Measurements from ENCODE around the gene CLCN5.

The CLCN5 gene

GRCh38 chrX:50068893-50069292, 146.5 kb downstream of the CLCN5 start:
- Mint-ChIP-seq H3K36me3 (ENCODE audit: low read depth) (peaks cover 6% of the 10 kb centered on the region), H3K4me1 (ENCODE audit: low read depth) (peaks cover 6% of the 10 kb centered on the region), H3K4me3 (no peak overlapping the region), H3K9me3 (no peaks in the 10 kb centered on the region), H3K27me3 (peaks cover 23% of the 10 kb centered on the region), H3K27ac (no peak overlapping the region)
- no peak for DNase-seq

DNA sequence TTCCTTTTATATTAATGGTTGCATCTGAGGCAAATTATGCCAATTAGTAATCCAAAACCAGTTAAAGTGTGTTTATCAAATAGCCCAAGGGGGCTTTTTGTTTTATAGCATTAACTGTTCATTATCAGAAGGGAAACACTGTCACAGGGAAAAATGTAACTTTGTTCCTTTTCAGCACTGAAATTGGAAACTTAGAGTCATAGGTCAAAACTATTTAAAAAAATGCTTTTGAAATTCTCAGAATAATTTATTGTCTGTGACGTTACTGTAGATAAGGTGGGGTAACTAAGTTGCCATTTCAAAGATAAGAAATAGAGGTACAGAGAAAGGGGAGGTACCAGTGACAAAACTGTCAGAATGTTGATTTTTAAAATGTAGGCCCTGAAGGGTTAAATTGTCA, 149.1 kb downstream of the CLCN5 start:
- H3K27me3 Mint-ChIP-seq = peaks cover 29% of the 10 kb centered on the region
- H3K36me3 Mint-ChIP-seq (ENCODE audit: low read depth) = peaks cover 6% of the 10 kb centered on the region
- peaks cover 6% of the 10 kb centered on the region for H3K4me1 Mint-ChIP-seq (ENCODE audit: low read depth)
- no peak overlapping the region for H3K27ac Mint-ChIP-seq
- no peaks in the 10 kb centered on the region for H3K9me3 Mint-ChIP-seq
- H3K4me3 Mint-ChIP-seq = no peak overlapping the region
- no peak for DNase-seq

DNA sequence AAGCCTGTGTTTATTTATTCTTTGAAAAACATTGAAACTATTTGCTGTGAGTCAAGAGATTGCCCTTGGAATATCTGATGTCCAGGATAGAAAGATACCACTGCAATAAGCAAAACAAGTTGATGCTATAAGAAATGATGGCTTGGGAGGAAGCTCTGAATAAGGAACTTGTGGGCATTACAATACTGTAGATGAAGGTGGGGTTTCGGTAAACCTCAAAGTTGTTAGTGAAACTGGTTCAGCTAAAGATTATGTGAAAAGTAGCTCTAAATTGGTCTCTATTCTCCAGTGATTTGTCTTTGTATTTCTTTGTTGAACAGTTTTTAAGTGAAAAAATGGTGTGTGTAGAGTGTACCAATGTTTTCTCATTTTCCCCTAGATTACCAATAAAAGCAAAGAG, 149.7 kb downstream of the CLCN5 start:
- H3K4me1 Mint-ChIP-seq (ENCODE audit: low read depth) = peaks cover 6% of the 10 kb centered on the region
- peaks cover 8% of the 10 kb centered on the region for H3K36me3 Mint-ChIP-seq (ENCODE audit: low read depth)
- no peak overlapping the region for H3K4me3 Mint-ChIP-seq
- H3K27ac Mint-ChIP-seq = no peak overlapping the region
- H3K27me3 Mint-ChIP-seq = peaks cover 32% of the 10 kb centered on the region
- H3K9me3 Mint-ChIP-seq = no peaks in the 10 kb centered on the region
- DNase-seq = no peak

DNA sequence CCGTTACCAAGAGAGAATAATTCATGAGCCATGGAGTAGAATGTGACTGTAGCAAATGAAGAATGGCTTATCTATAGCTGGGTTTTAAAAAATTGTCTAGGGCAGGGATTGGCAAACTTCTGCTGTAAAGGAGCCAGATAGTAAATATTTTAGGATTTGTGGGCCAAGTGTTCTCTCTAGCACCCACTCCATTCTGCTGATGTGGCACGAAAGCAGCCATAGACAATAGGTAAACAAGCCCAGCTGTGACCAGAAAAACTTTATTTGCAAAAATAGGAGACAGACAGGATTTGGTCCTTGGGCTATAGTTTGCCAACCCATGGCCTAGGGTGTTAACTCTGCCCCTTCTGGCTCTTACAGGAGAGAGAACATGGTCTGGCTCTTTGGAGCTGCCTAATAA, 151.2 kb downstream of the CLCN5 start:
- Mint-ChIP-seq H3K9me3 (no peaks in the 10 kb centered on the region), H3K4me3 (no peak overlapping the region), H3K36me3 (ENCODE audit: low read depth) (peaks cover 8% of the 10 kb centered on the region), H3K27me3 (peaks cover 32% of the 10 kb centered on the region), H3K4me1 (ENCODE audit: low read depth) (no peaks in the 10 kb centered on the region), H3K27ac (no peak overlapping the region)
- no peak for DNase-seq

DNA sequence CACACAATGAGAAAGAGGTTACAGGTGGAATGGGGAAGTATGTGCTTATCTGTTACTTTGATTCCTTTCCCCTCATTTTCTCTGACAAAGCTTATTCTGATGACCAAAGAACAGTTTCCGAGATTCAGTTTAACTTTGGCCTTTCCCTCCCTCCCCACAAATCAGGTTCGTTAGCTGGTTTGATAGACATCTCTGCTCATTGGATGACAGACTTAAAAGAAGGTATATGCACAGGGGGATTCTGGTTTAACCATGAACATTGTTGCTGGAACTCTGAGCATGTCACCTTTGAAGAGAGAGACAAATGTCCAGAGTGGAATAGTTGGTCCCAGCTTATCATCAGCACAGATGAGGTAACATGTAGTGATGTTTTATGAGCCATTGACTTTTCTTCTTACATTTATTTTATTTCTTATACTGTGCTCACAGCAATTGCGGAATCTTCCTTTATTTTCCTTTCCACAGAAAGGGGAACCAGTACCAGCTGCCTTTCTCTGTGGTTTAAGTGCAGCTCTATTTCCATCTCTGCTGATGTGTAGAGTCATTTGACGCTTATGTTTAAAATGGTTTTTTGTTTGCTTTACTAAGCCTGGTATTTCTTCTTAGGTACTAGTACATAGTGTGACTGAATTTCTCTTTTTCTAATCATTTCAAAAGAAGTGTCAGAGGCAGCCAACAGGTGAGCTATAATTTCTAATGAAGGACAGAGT, 153.4 kb downstream of the CLCN5 start:
- Mint-ChIP-seq H3K9me3 (no peaks in the 10 kb centered on the region), H3K4me3 (no peak overlapping the region), H3K27ac (no peak overlapping the region), H3K27me3 (peaks cover 20% of the 10 kb centered on the region), H3K36me3 (ENCODE audit: low read depth) (peaks cover 5% of the 10 kb centered on the region), H3K4me1 (ENCODE audit: low read depth) (no peaks in the 10 kb centered on the region)
- DNase-seq = no peak

- no peaks in the 10 kb centered on the region for H3K9me3 Mint-ChIP-seq
- peaks cover 5% of the 10 kb centered on the region for H3K36me3 Mint-ChIP-seq (ENCODE audit: low read depth)
- peaks cover 22% of the 10 kb centered on the region for H3K27me3 Mint-ChIP-seq
- H3K4me3 Mint-ChIP-seq = no peak overlapping the region
- H3K4me1 Mint-ChIP-seq (ENCODE audit: low read depth) = no peaks in the 10 kb centered on the region
- no peak for DNase-seq
- no peak overlapping the region for H3K27ac Mint-ChIP-seq
These were observed 159.0 kb downstream of the CLCN5 start for GRCh38 chrX:50081282-50081889.

DNA sequence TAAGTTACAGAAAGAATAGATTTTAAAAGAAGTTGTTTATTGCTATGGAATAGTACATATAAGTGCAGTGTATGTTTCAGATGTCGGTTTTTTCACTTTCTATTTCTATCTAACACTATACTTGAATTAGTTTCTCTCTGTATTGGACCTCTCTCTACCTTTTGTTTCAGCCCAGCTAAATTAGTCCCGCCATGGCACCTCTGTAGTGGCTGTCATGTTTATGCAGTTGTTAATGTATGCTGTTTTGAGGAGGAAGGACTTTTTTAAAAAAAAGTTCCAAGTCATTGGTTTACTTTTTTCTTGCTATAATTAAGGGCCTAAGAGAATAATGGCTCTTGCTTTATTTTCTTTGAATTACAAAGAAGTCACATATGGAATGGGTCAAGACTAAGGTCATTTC, 160.3 kb downstream of the CLCN5 start:
- Mint-ChIP-seq H3K9me3 (no peaks in the 10 kb centered on the region), H3K36me3 (ENCODE audit: low read depth) (peaks cover 6% of the 10 kb centered on the region), H3K4me3 (no peak overlapping the region), H3K27me3 (peaks cover 20% of the 10 kb centered on the region), H3K27ac (no peak overlapping the region), H3K4me1 (ENCODE audit: low read depth) (no peaks in the 10 kb centered on the region)
- DNase-seq = no peak

- H3K9me3 Mint-ChIP-seq = no peaks in the 10 kb centered on the region
- H3K27ac Mint-ChIP-seq = no peak overlapping the region
These were observed 166.2 kb downstream of the CLCN5 start for GRCh38 chrX:50088645-50089044.

DNA sequence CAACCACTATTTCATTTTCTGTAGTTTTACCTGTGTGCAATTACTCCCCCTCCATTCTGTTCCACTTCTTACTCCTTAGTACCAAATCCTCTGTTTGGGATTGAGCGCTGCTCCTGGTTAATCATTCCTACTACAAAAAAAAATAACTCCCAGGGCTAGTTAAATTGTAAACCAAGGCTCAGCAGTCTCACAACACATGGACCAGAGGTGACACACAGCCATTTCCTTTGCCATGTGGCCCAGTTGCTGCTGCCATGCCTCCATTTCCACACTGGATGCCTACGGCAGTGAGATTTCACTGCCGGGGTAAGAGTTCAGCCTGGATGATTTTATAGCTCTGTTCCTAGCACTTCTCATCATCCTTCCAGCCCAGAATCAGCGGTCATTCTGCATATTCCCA, 171.2 kb downstream of the CLCN5 start:
- Mint-ChIP-seq H3K4me3 (no peak overlapping the region), H3K27me3 (peaks cover 24% of the 10 kb centered on the region), H3K27ac (no peak overlapping the region), H3K9me3 (no peaks in the 10 kb centered on the region), H3K4me1 (ENCODE audit: low read depth) (no peaks in the 10 kb centered on the region), H3K36me3 (ENCODE audit: low read depth) (no peaks in the 10 kb centered on the region)
- DNase-seq = no peak

More at GRCh38 chrX:50088645-50089044, 166.2 kb downstream of the CLCN5 start:
- Mint-ChIP-seq H3K36me3 (ENCODE audit: low read depth) (peaks cover 6% of the 10 kb centered on the region), H3K4me1 (ENCODE audit: low read depth) (no peaks in the 10 kb centered on the region), H3K4me3 (no peak overlapping the region), H3K27me3 (peaks cover 15% of the 10 kb centered on the region)
- DNase-seq = no peak

DNA sequence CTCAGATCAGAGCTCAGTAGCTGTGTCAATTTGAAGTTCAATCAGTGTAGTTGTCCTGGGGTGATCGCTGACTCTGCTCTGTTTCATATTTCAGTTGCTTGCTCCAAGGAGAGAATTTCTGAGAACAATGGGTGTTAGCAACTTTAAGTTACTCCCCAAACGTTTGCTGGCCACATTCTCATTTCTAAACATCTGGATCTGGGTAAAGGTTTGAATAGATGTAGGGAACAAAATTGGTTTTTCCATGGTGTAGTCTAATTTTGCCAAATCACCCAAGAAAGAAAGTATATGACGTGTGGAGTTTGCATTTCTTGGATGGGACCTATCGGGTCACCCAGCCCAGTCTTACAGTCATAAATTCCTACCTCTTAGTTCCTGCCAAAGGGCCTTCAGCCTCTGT, 174.7 kb downstream of the CLCN5 start:
- DNase-seq = no peak
- H3K4me3 Mint-ChIP-seq = no peak overlapping the region
- H3K4me1 Mint-ChIP-seq (ENCODE audit: low read depth) = no peaks in the 10 kb centered on the region
- H3K27ac Mint-ChIP-seq = no peak overlapping the region
- no peaks in the 10 kb centered on the region for H3K36me3 Mint-ChIP-seq (ENCODE audit: low read depth)
- H3K27me3 Mint-ChIP-seq = peaks cover 29% of the 10 kb centered on the region
- H3K9me3 Mint-ChIP-seq = no peaks in the 10 kb centered on the region

GRCh38 chrX:50098241-50098640, 175.8 kb downstream of the CLCN5 start:
- no peaks in the 10 kb centered on the region for H3K9me3 Mint-ChIP-seq
- DNase-seq = no peak
- peaks cover 1% of the 10 kb centered on the region for H3K4me1 Mint-ChIP-seq (ENCODE audit: low read depth)
- no peaks in the 10 kb centered on the region for H3K36me3 Mint-ChIP-seq (ENCODE audit: low read depth)
- H3K27me3 Mint-ChIP-seq = peaks cover 39% of the 10 kb centered on the region
- H3K4me3 Mint-ChIP-seq = no peak overlapping the region
- no peak overlapping the region for H3K27ac Mint-ChIP-seq

DNA sequence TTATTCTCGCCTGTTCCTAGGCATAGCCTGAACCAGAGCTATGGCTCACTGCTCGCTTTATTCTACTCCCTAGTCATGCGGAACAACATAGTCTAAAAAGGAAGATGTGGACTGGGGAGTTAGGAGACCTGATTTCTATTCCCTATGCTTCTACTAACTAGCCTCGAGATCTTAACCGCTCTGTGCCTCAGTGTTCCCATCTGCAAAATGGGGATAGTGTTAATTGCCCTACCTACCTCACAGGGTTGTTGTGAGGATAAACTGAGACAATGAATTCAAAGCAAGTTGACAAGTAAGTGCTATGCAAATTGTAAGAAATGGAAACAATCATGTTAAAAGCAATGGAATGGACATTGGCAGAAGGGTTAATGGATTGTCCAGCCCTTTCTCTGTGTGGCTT, 176.4 kb downstream of the CLCN5 start:
- no peak overlapping the region for H3K4me3 Mint-ChIP-seq
- H3K27ac Mint-ChIP-seq = no peak overlapping the region
- H3K27me3 Mint-ChIP-seq = peaks cover 42% of the 10 kb centered on the region
- H3K4me1 Mint-ChIP-seq (ENCODE audit: low read depth) = peaks cover 4% of the 10 kb centered on the region
- H3K36me3 Mint-ChIP-seq (ENCODE audit: low read depth) = no peaks in the 10 kb centered on the region
- H3K9me3 Mint-ChIP-seq = no peaks in the 10 kb centered on the region
- DNase-seq = no peak

- DNase-seq = no peak
- Mint-ChIP-seq H3K36me3 (ENCODE audit: low read depth) (no peaks in the 10 kb centered on the region), H3K27me3 (peaks cover 43% of the 10 kb centered on the region), H3K9me3 (no peaks in the 10 kb centered on the region), H3K27ac (no peak overlapping the region), H3K4me3 (no peak overlapping the region), H3K4me1 (ENCODE audit: low read depth) (peaks cover 5% of the 10 kb centered on the region)
These were observed 176.9 kb downstream of the CLCN5 start for GRCh38 chrX:50099331-50099730.

DNA sequence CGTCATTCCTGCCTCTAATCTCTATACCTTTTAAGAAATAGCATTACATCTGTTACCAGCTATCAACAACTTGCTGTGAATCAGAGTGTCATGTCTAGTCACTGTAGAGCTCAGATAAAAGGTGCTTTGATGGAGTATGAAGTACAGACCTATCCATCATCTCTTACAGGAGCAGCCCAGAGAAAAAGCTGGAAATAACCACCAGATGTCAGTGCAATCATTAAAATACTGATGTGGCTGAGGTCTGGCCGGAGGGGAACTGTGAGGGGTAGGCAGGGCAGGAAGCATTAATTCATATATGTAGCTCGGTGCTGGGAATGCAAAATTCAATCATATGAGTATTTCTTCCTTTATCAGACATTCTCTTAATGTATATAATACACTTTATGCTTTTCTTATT, 177.8 kb downstream of the CLCN5 start:
- no peaks in the 10 kb centered on the region for H3K36me3 Mint-ChIP-seq (ENCODE audit: low read depth)
- H3K4me3 Mint-ChIP-seq = no peak overlapping the region
- no peaks in the 10 kb centered on the region for H3K9me3 Mint-ChIP-seq
- DNase-seq = no peak
- peaks cover 5% of the 10 kb centered on the region for H3K4me1 Mint-ChIP-seq (ENCODE audit: low read depth)
- H3K27me3 Mint-ChIP-seq = peaks cover 48% of the 10 kb centered on the region
- H3K27ac Mint-ChIP-seq = no peak overlapping the region

- Mint-ChIP-seq H3K27me3 (peaks cover 57% of the 10 kb centered on the region), H3K9me3 (no peaks in the 10 kb centered on the region), H3K27ac (no peak overlapping the region), H3K36me3 (ENCODE audit: low read depth) (no peaks in the 10 kb centered on the region), H3K4me1 (ENCODE audit: low read depth) (peaks cover 5% of the 10 kb centered on the region), H3K4me3 (no peak overlapping the region)
- no peak for DNase-seq
These were observed 180.8 kb downstream of the CLCN5 start for GRCh38 chrX:50103176-50103575.

All from activated T-cell treated with anti-CD3 and anti-CD28 coated beads, Interleukin-2, amount 50 U/mL, for 24 hours (primary cell).